DOHH2 (cell line): ENCODE results near the gene CTIF.

ENCODE experiments used
- CTCF ChIP-seq: fragments of 200-600 bp; sonication (generic); IDR thresholded peaks from one replicate; pipeline ENCODE4 v1.5.1; 2014; ENCODE audit warnings: antibody characterized with exemption, mild to moderate bottlenecking, low read depth, low read length; ENCODE audit not compliant: poor library complexity, severe bottlenecking
- EZH2phosphoT487 ChIP-seq: fragments of 200-600 bp; sonication (generic); IDR thresholded peaks from 2 replicates; pipeline ENCODE4 v1.6.1; 2017; ENCODE audit warnings: borderline replicate concordance, mild to moderate bottlenecking, antibody characterized with exemption, low read length, moderate library complexity, mixed read lengths

GRCh38 chr18:48670751-48671560 is 132.1 kb downstream of the CTIF start:
- no peak for TF ChIP-seq CTCF
- TF ChIP-seq EZH2phosphoT487, result no peak
